ENCODE data around the gene DTX3. TPM values are rescaled to one million over a fixed set of nuclear protein-coding genes. Genes with fewer than 3 reads are reported as not detected.
"Not testable (repeated sequence)": the region's sequence is repeated elsewhere in the genome, so short reads cannot be mapped to it uniquely, and the experiment has no call there.

DTX3 gene
- total RNA-seq, 1 donor from 2014 or later: 25.7 TPM

GRCh38 chr12:57605811-57606311, 1.2 kb downstream of the DTX3 start:
- intact Hi-C loops (cut with micrococcal nuclease): no loop called here

GRCh38 chr12:57606399-57606798, 1.8 kb downstream of the DTX3 start:
- intact Hi-C loops (cut with micrococcal nuclease): no loop called here

GRCh38 chr12:57606821-57607220, 2.2 kb downstream of the DTX3 start:
- intact Hi-C loops (cut with micrococcal nuclease): no loop called here

- intact Hi-C loops (cut with micrococcal nuclease): no loop called here
Measured at GRCh38 chr12:57607958-57608663, 3.5 kb downstream of the DTX3 start.

GRCh38 chr12:57609101-57609780, 4.6 kb downstream of the DTX3 start:
- intact Hi-C loops (cut with micrococcal nuclease): no loop called here

- intact Hi-C loops (cut with micrococcal nuclease): no loop called here
Measured at GRCh38 chr12:57609781-57610553, 5.3 kb downstream of the DTX3 start.

- intact Hi-C loops (cut with micrococcal nuclease): no loop called here
Measured at GRCh38 chr12:57610554-57611107, 6.0 kb downstream of the DTX3 start.

GRCh38 chr12:57611108-57611826, 6.6 kb downstream of the DTX3 start, which contains the start of gene ARHGEF25:
Gene ARHGEF25 (plus strand): TSS chr12:57611435. CDS start chr12:57611895, 460 bp downstream.
- intact Hi-C loops (cut with micrococcal nuclease): no loop called here

- intact Hi-C loops (cut with micrococcal nuclease): no loop called here
Measured at GRCh38 chr12:57611827-57612710, 7.4 kb downstream of the DTX3 start.

GRCh38 chr12:57612711-57613426, 8.2 kb downstream of the DTX3 start:
- intact Hi-C loops (cut with micrococcal nuclease): no loop called here

GRCh38 chr12:57613427-57614109, 8.9 kb downstream of the DTX3 start:
- intact Hi-C loops (cut with micrococcal nuclease): no loop called here

- intact Hi-C loops (cut with micrococcal nuclease): no loop called here
Measured at GRCh38 chr12:57614178-57614947, 9.7 kb downstream of the DTX3 start.

- intact Hi-C loops (cut with micrococcal nuclease): no loop called here
Measured at GRCh38 chr12:57614948-57615500, 10.4 kb downstream of the DTX3 start.

GRCh38 chr12:57615637-57616036, 11.0 kb downstream of the DTX3 start:
- intact Hi-C loops (cut with micrococcal nuclease): no loop called here

- intact Hi-C loops (cut with micrococcal nuclease): no loop called here
Measured at GRCh38 chr12:57616383-57617101, 11.9 kb downstream of the DTX3 start.

GRCh38 chr12:57617942-57618341, 13.3 kb downstream of the DTX3 start:
- intact Hi-C loops (cut with micrococcal nuclease): no loop called here

GRCh38 chr12:57618431-57618830, 13.8 kb downstream of the DTX3 start:
- intact Hi-C loops (cut with micrococcal nuclease): not testable (repeated sequence)
